ENCODE measurements around the gene UBTD2. TPM values are rescaled to one million over a fixed set of nuclear protein-coding genes. Genes with fewer than 3 reads are reported as not detected.
"Not testable (repeated sequence)": the region's sequence is repeated elsewhere in the genome, so short reads cannot be mapped to it uniquely, and the experiment has no call there.

Gene UBTD2
- total RNA-seq, 1 donor = 1.7 TPM

- H3K4me1 ChIP-seq (ENCODE audit: insufficient read depth, low read length) = peaks cover 17% of the 10 kb centered on the region
- H3K4me3 ChIP-seq (ENCODE audit: low read length) = no peak overlapping the region
Observed at GRCh38 chr5:172200476-172200875, 83.1 kb downstream of the UBTD2 start.

GRCh38 chr5:172199446-172199845 is 84.1 kb downstream of the UBTD2 start:
- Histone ChIP-seq H3K9me3 (ENCODE audit: low read depth, low read length) (no peaks in the 10 kb centered on the region), H3K4me3 (ENCODE audit: low read length) (no peak overlapping the region), H3K4me1 (ENCODE audit: insufficient read depth, low read length) (peaks cover 17% of the 10 kb centered on the region), H3K27me3 (ENCODE audit: insufficient read depth, low read length) (no peaks in the 10 kb centered on the region)

More at GRCh38 chr5:172200476-172200875, 83.1 kb downstream of the UBTD2 start:
- Histone ChIP-seq H3K9me3 (ENCODE audit: low read depth, low read length) (no peaks in the 10 kb centered on the region), H3K27me3 (ENCODE audit: insufficient read depth, low read length) (no peaks in the 10 kb centered on the region)

GRCh38 chr5:172197775-172198174 is 85.8 kb downstream of the UBTD2 start:
- H3K9me3 ChIP-seq (ENCODE audit: low read depth, low read length); H3K27me3 ChIP-seq (ENCODE audit: insufficient read depth, low read length); H3K4me3 ChIP-seq (ENCODE audit: low read length): not testable (repeated sequence)
- H3K4me1 ChIP-seq (ENCODE audit: insufficient read depth, low read length) = peaks cover 17% of the 10 kb centered on the region

- Histone ChIP-seq H3K4me1 (ENCODE audit: insufficient read depth, low read length) (peaks cover 10% of the 10 kb centered on the region), H3K9me3 (ENCODE audit: low read depth, low read length) (no peaks in the 10 kb centered on the region), H3K4me3 (ENCODE audit: low read length) (no peak overlapping the region), H3K27me3 (ENCODE audit: insufficient read depth, low read length) (no peaks in the 10 kb centered on the region)
Observed at GRCh38 chr5:172194985-172195774, 88.4 kb downstream of the UBTD2 start.

GRCh38 chr5:172193872-172194271 is 89.7 kb downstream of the UBTD2 start, which contains the start of gene EFCAB9:
TSS of gene EFCAB9 (plus strand) at chr5:172194172. CDS start at chr5:172194173, 1 bp downstream.
- H3K4me3 ChIP-seq (ENCODE audit: low read length) = no peak within 1 kb of the TSS
- H3K27me3 ChIP-seq (ENCODE audit: insufficient read depth, low read length) = no peaks in the 10 kb centered on the region
- no peaks in the 10 kb centered on the region for H3K9me3 ChIP-seq (ENCODE audit: low read depth, low read length)
- peaks cover under 1% of the 10 kb centered on the region for H3K4me1 ChIP-seq (ENCODE audit: insufficient read depth, low read length)

- no peaks in the 10 kb centered on the region for H3K27me3 ChIP-seq (ENCODE audit: insufficient read depth, low read length)
- H3K9me3 ChIP-seq (ENCODE audit: low read depth, low read length) = no peaks in the 10 kb centered on the region
- H3K4me1 ChIP-seq (ENCODE audit: insufficient read depth, low read length) = peaks cover 25% of the 10 kb centered on the region
- H3K4me3 ChIP-seq (ENCODE audit: low read length) = no peak overlapping the region
Observed at GRCh38 chr5:172189693-172190296, 93.8 kb downstream of the UBTD2 start.

GRCh38 chr5:172188893-172189692 is 94.5 kb downstream of the UBTD2 start:
- Histone ChIP-seq H3K27me3 (ENCODE audit: insufficient read depth, low read length) (no peaks in the 10 kb centered on the region), H3K4me3 (ENCODE audit: low read length) (peak overlapping the region; percentile 85), H3K9me3 (ENCODE audit: low read depth, low read length) (no peaks in the 10 kb centered on the region), H3K4me1 (ENCODE audit: insufficient read depth, low read length) (peaks cover 32% of the 10 kb centered on the region)

GRCh38 chr5:172188033-172188892 is 95.3 kb downstream of the UBTD2 start, which contains the start of gene STK10:
TSS of gene STK10 (minus strand) at chr5:172188224. CDS start at chr5:172188042, 182 bp downstream.
- Histone ChIP-seq H3K9me3 (ENCODE audit: low read depth, low read length) (no peaks in the 10 kb centered on the region), H3K27me3 (ENCODE audit: insufficient read depth, low read length) (no peaks in the 10 kb centered on the region), H3K4me1 (ENCODE audit: insufficient read depth, low read length) (peaks cover 40% of the 10 kb centered on the region), H3K4me3 (ENCODE audit: low read length) (peak within 1 kb of the TSS; percentile 85)

GRCh38 chr5:172187118-172188032 is 96.2 kb downstream of the UBTD2 start:
- Histone ChIP-seq H3K4me1 (ENCODE audit: insufficient read depth, low read length) (peaks cover 49% of the 10 kb centered on the region), H3K9me3 (ENCODE audit: low read depth, low read length) (no peaks in the 10 kb centered on the region), H3K27me3 (ENCODE audit: insufficient read depth, low read length) (no peaks in the 10 kb centered on the region), H3K4me3 (ENCODE audit: low read length) (peak overlapping the region; percentile 85)

GRCh38 chr5:172186114-172186695 is 97.4 kb downstream of the UBTD2 start:
- Histone ChIP-seq H3K4me3 (ENCODE audit: low read length) (peak overlapping the region; percentile 85), H3K9me3 (ENCODE audit: low read depth, low read length) (no peaks in the 10 kb centered on the region), H3K4me1 (ENCODE audit: insufficient read depth, low read length) (peaks cover 59% of the 10 kb centered on the region), H3K27me3 (ENCODE audit: insufficient read depth, low read length) (no peaks in the 10 kb centered on the region)

- H3K9me3 ChIP-seq (ENCODE audit: low read depth, low read length) = no peaks in the 10 kb centered on the region
- H3K27me3 ChIP-seq (ENCODE audit: insufficient read depth, low read length) = no peaks in the 10 kb centered on the region
- H3K4me3 ChIP-seq (ENCODE audit: low read length) = peak overlapping the region; percentile 85
- H3K4me1 ChIP-seq (ENCODE audit: insufficient read depth, low read length) = peaks cover 71% of the 10 kb centered on the region
Observed at GRCh38 chr5:172185096-172185461, 98.5 kb downstream of the UBTD2 start.

- H3K27me3 ChIP-seq (ENCODE audit: insufficient read depth, low read length) = no peaks in the 10 kb centered on the region
- no peaks in the 10 kb centered on the region for H3K9me3 ChIP-seq (ENCODE audit: low read depth, low read length)
- no peak overlapping the region for H3K4me3 ChIP-seq (ENCODE audit: low read length)
Observed at GRCh38 chr5:172183881-172184280, 99.7 kb downstream of the UBTD2 start.

GRCh38 chr5:172182291-172182690 is 101.3 kb downstream of the UBTD2 start:
- Histone ChIP-seq H3K27me3 (ENCODE audit: insufficient read depth, low read length) (no peaks in the 10 kb centered on the region), H3K4me1 (ENCODE audit: insufficient read depth, low read length) (peaks cover 94% of the 10 kb centered on the region), H3K9me3 (ENCODE audit: low read depth, low read length) (no peaks in the 10 kb centered on the region), H3K4me3 (ENCODE audit: low read length) (no peak overlapping the region)

More at GRCh38 chr5:172183881-172184280, 99.7 kb downstream of the UBTD2 start:
- peaks cover 82% of the 10 kb centered on the region for H3K4me1 ChIP-seq (ENCODE audit: insufficient read depth, low read length)
